Measurements from ENCODE around the gene PCYT2. TPM values are rescaled to one million over a fixed set of nuclear protein-coding genes. Genes with fewer than 3 reads are reported as not detected.

Gene PCYT2
- total and polyA plus RNA-seq, 8 donors: 12.7 to 57.7 (median 19.6) TPM

DNA sequence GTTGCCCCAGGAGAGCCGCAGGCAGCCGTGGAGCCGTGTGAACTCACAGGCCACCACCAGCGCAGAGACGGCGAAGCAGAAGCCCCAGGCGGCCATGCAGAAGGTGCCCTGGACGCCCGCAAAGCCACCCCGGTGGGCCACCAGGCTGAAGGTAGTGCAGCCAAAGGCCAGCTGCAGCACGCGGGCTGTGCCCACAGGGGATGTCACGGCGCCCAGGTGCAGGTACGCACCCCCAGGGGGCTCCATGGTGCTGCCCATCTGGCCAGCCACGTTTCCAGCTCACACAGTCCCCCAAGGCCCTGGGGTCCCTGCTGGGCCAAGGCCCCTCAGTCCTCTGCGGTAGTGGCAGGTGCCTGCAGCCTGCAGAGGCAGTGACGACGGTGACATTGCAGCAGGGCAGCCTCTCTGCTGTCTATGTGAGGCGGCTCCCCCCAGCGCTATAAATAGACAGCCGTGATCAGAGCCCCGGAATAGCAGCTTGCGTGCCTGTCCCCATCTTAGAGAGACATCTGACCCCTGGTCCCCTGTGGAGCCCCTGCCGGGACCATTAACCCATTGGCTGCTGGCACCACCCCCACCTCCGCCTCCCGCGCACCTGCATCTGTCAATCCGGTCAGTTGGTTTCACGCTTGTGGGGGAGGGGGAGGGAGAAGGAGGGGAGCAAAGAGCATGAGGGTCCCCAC, 30.4 kb upstream of the PCYT2 start:
- DNase-seq: peak in 1 of 4 donors; percentile 79
- Histone ChIP-seq H3K27ac (no peak overlapping the region), H3K4me3 (no peak overlapping the region), H3K36me3 (no peaks in the 10 kb centered on the region), H3K27me3 (peaks cover 0 to 69% of the 10 kb centered on the region in 2 donors), H3K9me3 (no peaks in the 10 kb centered on the region), H3K4me1 (peaks cover 0 to 13% of the 10 kb centered on the region in 2 donors)
- intact Hi-C loops (cut with DNase I): no loop called here
- TF ChIP-seq CTCF (IDR thresholded peaks at IDR 0.05): no peak
- no peak for ATAC-seq

DNA sequence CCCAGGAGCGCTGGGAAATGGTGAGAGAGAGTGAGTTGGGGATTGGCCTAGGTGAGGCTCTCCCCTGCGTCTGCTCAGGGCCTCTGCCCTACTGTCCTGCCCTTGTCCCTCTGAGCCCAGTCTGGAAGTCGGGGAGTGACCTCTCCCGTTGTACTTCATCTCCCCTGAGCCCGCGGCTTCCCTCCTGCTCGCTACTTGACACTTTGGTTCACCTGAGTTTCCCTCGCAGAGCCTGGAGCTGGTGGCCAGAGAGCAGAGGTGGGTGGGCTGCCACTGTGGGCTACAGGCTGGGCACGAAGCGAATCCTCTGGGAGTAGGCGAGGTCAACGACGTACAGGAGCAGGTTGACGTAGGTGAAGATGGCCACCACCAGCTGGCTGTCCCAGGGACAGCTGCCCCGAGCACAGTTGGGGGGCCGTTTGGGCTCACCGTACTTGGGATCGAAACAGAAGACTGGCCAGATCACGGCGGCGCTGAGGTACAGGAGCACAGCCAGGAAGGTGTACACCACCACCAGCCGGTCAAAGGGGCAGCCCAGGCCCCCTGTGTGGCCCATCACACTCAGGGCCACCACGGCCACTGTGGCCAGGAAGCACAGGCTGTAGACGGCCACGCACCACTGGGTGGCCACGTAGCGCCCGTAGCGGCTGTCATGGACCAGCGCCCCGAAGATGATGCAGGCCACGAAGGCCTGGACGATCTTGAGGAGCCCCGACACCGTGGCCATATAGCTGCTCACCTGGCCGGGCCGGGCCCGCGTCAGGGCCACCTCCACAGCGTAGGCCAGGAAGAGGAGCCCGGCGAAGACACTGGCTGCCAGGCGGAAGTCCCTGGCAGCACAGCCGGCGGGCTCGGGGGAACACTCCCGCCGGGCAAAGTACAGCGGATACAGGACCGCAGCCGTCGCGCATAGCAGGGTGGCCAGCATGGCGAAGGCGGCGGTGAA, 29.6 kb upstream of the PCYT2 start:
- ATAC-seq (no peak), DNase-seq (no peak)
- Histone ChIP-seq H3K4me1 (peaks cover 0 to 21% of the 10 kb centered on the region in 2 donors), H3K36me3 (no peaks in the 10 kb centered on the region), H3K9me3 (no peaks in the 10 kb centered on the region), H3K4me3 (no peak overlapping the region), H3K27ac (peak overlapping the region in 1 of 2 donors; percentile 5), H3K27me3 (peaks cover 0 to 75% of the 10 kb centered on the region in 2 donors)
- TF ChIP-seq CTCF (IDR thresholded peaks at IDR 0.05): no peak
- intact Hi-C loops (cut with DNase I): no loop called here

- Histone ChIP-seq H3K36me3 (no peaks in the 10 kb centered on the region), H3K27me3 (peaks cover 0 to 72% of the 10 kb centered on the region in 2 donors), H3K9me3 (no peaks in the 10 kb centered on the region), H3K4me3 (no peak overlapping the region), H3K27ac (peak overlapping the region in 1 of 2 donors; percentile 5), H3K4me1 (peaks cover 0 to 23% of the 10 kb centered on the region in 2 donors)
- DNase-seq: peak in 1 of 4 donors; percentile 77
- TF ChIP-seq CTCF (IDR thresholded peaks at IDR 0.05): no peak
- intact Hi-C loops (cut with DNase I): no loop called here
- ATAC-seq: no peak
Observed at GRCh38 chr17:81939881-81940385, 28.7 kb upstream of the PCYT2 start.

DNA sequence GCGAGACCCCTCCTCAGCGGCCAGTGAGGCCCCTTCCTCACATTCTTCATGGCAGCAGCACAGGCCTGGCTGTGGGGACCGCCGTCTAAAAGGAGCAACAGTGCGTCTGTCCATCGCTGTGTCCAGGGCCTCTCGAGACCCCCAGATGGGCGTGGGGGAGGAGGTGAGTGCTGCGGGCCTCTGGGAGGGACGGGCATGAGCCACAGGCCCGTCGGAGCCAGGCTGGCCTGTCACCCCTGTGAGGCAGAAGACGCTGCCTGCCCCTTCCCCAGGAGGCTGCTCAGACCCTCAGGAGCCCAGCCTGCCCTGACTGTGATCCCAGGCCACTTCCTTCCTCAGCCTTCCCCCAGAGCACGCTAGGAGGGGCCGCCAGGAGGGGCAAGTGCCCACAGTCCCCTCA, 28.0 kb upstream of the PCYT2 start:
- Histone ChIP-seq H3K27me3 (peaks cover 0 to 66% of the 10 kb centered on the region in 2 donors), H3K4me3 (no peak overlapping the region), H3K4me1 (peaks cover 0 to 23% of the 10 kb centered on the region in 2 donors), H3K27ac (no peak overlapping the region), H3K36me3 (peaks cover 0 to 7% of the 10 kb centered on the region in 2 donors), H3K9me3 (no peaks in the 10 kb centered on the region)
- intact Hi-C loops (cut with DNase I): no loop called here
- DNase-seq: no peak
- no peak for ATAC-seq
- no peak for TF ChIP-seq CTCF (IDR thresholded peaks at IDR 0.05)

- no peak for ATAC-seq
- peak overlapping the region in 1 of 2 donors; percentile 62 for H3K4me3 ChIP-seq
Observed at GRCh38 chr17:81935709-81936084, 24.5 kb upstream of the PCYT2 start.

More at GRCh38 chr17:81935709-81936084, 24.5 kb upstream of the PCYT2 start:
- Histone ChIP-seq H3K27me3 (peaks cover 0 to 52% of the 10 kb centered on the region in 2 donors), H3K27ac (no peak overlapping the region), H3K9me3 (no peaks in the 10 kb centered on the region), H3K4me1 (peaks cover 0 to 27% of the 10 kb centered on the region in 2 donors), H3K36me3 (peaks cover 0 to 7% of the 10 kb centered on the region in 2 donors)
- intact Hi-C loops (cut with DNase I): no loop called here
- DNase-seq: no peak
- TF ChIP-seq CTCF (IDR thresholded peaks at IDR 0.05): no peak
